ENCODE data around the gene LANCL3. TPM values are rescaled to one million over a fixed set of nuclear protein-coding genes. Genes with fewer than 3 reads are reported as not detected.

LANCL3 gene
- total RNA-seq, 1 experiment from 2014 or later: 0.26 TPM

DNA sequence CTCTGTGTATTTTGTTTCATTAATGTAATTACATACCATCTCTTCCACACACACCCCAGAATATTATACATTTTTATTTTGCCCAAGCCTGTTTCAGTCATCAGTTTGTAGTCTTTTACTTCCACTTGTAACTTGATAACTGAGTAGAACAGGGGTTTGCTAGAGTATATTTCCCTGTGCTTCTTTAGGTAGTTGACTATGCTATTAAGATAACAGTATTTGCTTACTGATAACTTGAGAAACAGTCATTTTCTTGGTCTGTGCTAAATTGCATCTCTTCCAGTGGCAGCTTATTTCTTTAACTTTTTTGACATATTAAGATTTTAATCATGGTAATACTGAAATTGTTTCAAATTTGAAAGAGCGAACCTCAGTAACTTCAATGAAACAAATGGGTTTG lies 107.1 kb downstream of the LANCL3 start:
- no peak overlapping the region for H2BK5ac ChIP-seq (ENCODE audit: insufficient read length, low read length)
- H3K18ac ChIP-seq (ENCODE audit: insufficient read length, low read depth, low read length): no peak overlapping the region
- no peak overlapping the region for H3K23ac ChIP-seq (ENCODE audit: insufficient read length, low read depth, low read length)
- no peak overlapping the region for H2AFZ ChIP-seq (ENCODE audit: low read length)
- no peak overlapping the region for H3K27ac Mint-ChIP-seq
- H2BK15ac ChIP-seq (ENCODE audit: low read depth, low read length): no peak overlapping the region
- H4K5ac ChIP-seq (ENCODE audit: insufficient read length, low read depth, low read length): no peak overlapping the region
- no peaks in the 10 kb centered on the region for H3K79me2 ChIP-seq (ENCODE audit: insufficient read depth, low read length)
- no peak overlapping the region for H3K27ac ChIP-seq (ENCODE audit: insufficient read length, low read depth, low read length)
- no CpG with 5 or more reads among the region's 1 CpG for WGBS (ENCODE audit: extremely low coverage, insufficient read length, low lambda C conversion rate)
- H3K27me3 Mint-ChIP-seq (ENCODE audit: low read depth): no peaks in the 10 kb centered on the region
- H2AK5ac ChIP-seq (ENCODE audit: insufficient read length, low read length): no peak overlapping the region
- no peak overlapping the region for H3K14ac ChIP-seq (ENCODE audit: insufficient read depth, low read length)
- no peak overlapping the region for H2BK12ac ChIP-seq (ENCODE audit: insufficient read length, low read depth, low read length)
- no peak overlapping the region for H4K91ac ChIP-seq (ENCODE audit: insufficient read length, low read depth, low read length)
- H3K4me2 ChIP-seq (ENCODE audit: insufficient read depth, insufficient read length, low read length): no peak overlapping the region
- no peaks in the 10 kb centered on the region for H3K79me1 ChIP-seq (ENCODE audit: insufficient read depth, low read depth, low read length, poor library complexity, severe bottlenecking)
- no peak overlapping the region for H3K9ac ChIP-seq (ENCODE audit: extremely low read depth, insufficient read length, low read length)
- no peak overlapping the region for H3K4me3 Mint-ChIP-seq
- H2BK120ac ChIP-seq (ENCODE audit: low read depth, low read length, poor library complexity, severe bottlenecking): no peak overlapping the region
- no peaks in the 10 kb centered on the region for H3K23me2 ChIP-seq (ENCODE audit: insufficient read length, low read depth, low read length, poor library complexity, severe bottlenecking)
- H3K4me1 ChIP-seq (ENCODE audit: insufficient read depth, low read length): no peaks in the 10 kb centered on the region
- no peak overlapping the region for H3K4ac ChIP-seq (ENCODE audit: low read depth, low read length)
- TF ChIP-seq, protein P1, sequence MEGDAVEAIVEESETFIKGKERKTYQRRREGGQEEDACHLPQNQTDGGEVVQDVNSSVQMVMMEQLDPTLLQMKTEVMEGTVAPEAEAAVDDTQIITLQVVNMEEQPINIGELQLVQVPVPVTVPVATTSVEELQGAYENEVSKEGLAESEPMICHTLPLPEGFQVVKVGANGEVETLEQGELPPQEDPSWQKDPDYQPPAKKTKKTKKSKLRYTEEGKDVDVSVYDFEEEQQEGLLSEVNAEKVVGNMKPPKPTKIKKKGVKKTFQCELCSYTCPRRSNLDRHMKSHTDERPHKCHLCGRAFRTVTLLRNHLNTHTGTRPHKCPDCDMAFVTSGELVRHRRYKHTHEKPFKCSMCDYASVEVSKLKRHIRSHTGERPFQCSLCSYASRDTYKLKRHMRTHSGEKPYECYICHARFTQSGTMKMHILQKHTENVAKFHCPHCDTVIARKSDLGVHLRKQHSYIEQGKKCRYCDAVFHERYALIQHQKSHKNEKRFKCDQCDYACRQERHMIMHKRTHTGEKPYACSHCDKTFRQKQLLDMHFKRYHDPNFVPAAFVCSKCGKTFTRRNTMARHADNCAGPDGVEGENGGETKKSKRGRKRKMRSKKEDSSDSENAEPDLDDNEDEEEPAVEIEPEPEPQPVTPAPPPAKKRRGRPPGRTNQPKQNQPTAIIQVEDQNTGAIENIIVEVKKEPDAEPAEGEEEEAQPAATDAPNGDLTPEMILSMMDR (conservative IDR thresholded peaks at IDR 0.05): no peak
- no peak overlapping the region for H4K8ac ChIP-seq (replicated peaks; ENCODE audit: insufficient read length, low read depth, low read length)
- DNase-seq: no peak
- no peaks in the 10 kb centered on the region for H3K9me3 ChIP-seq (ENCODE audit: control insufficient read depth, low read depth, low read length)
- H2BK20ac ChIP-seq (ENCODE audit: low read depth, low read length, poor library complexity, severe bottlenecking): no peak overlapping the region
- no peaks in the 10 kb centered on the region for H3K4me1 Mint-ChIP-seq
- peaks cover 35 to 43% of the 10 kb centered on the region in 2 experiments for H3K9me3 Mint-ChIP-seq
- H3T11ph ChIP-seq (ENCODE audit: low read length): no peak overlapping the region
- H3K56ac ChIP-seq (ENCODE audit: insufficient read length, low read depth, low read length): no peak overlapping the region
- H4K20me1 ChIP-seq (ENCODE audit: control insufficient read depth, insufficient read depth, insufficient read length): no peaks in the 10 kb centered on the region
- H3K27me3 ChIP-seq (ENCODE audit: insufficient read depth, low read length): no peaks in the 10 kb centered on the region; the same call in 1 of the 2 replicates
- H3K36me3 Mint-ChIP-seq (ENCODE audit: insufficient read depth in 1 of 3, low read depth in 3 of 3): no peaks in the 10 kb centered on the region
